ENCODE data around the gene LCN12. TPM values are rescaled to one million over a fixed set of nuclear protein-coding genes. Genes with fewer than 3 reads are reported as not detected.
A peak's percentile ranks its signal among the peaks of the same experiment; 100 is the strongest.

The LCN12 gene
- total RNA-seq, 2 experiments from 2014 or later: 1.0 to 1.7 TPM

GRCh38 chr9:136930014-136930413 lies 22.1 kb upstream of the LCN12 start:
- DNase-seq (no peak), ATAC-seq (no peak)
- no peak overlapping the region for H3K4me3 Mint-ChIP-seq
- no peak overlapping the region for H3K27ac Mint-ChIP-seq
- no peaks in the 10 kb centered on the region for H3K27me3 Mint-ChIP-seq (ENCODE audit: low read depth)
- ChIA-PET POLR2A (interaction anchor here (0.6 to 0.8 kb wide), 2 partner anchors 28 to 55 kb away, joined by 3 read pairs; no protein-coding TSS in a partner anchor), CTCF (interaction anchor here (1.0 kb wide), 1 partner anchor 142 kb away, joined by 3 read pairs; no protein-coding TSS in a partner anchor)
- H3K4me1 Mint-ChIP-seq (ENCODE audit: low read depth): no peaks in the 10 kb centered on the region
- H3K9me3 Mint-ChIP-seq (ENCODE audit: insufficient read depth): no peaks in the 10 kb centered on the region
- peaks cover 50% of the 10 kb centered on the region for H3K36me3 Mint-ChIP-seq (ENCODE audit: low read depth)

- DNase-seq: no peak
- H3K27ac Mint-ChIP-seq: no peak overlapping the region
- no peak for ATAC-seq
- peaks cover 52% of the 10 kb centered on the region for H3K36me3 Mint-ChIP-seq (ENCODE audit: low read depth)
- POLR2A ChIA-PET: no interaction called here
- H3K27me3 Mint-ChIP-seq (ENCODE audit: low read depth): no peaks in the 10 kb centered on the region
- no peaks in the 10 kb centered on the region for H3K4me1 Mint-ChIP-seq (ENCODE audit: low read depth)
- H3K4me3 Mint-ChIP-seq: no peak overlapping the region
- CTCF ChIA-PET: interaction anchor here (1.6 kb wide), 1 partner anchor 98 kb away, joined by 3 read pairs; no protein-coding TSS in a partner anchor
- no peaks in the 10 kb centered on the region for H3K9me3 Mint-ChIP-seq (ENCODE audit: insufficient read depth)
These were observed 20.4 kb upstream of the LCN12 start for GRCh38 chr9:136931611-136932130.

- CTCF ChIA-PET: interaction anchor here (0.6 to 1.2 kb wide), 2 partner anchors 37 to 92 kb away, joined by 4 read pairs; partner anchors contain the start of gene AJM1
- H3K4me3 Mint-ChIP-seq: no peak overlapping the region
- ATAC-seq: no peak
These were observed 17.8 kb upstream of the LCN12 start for GRCh38 chr9:136934277-136934676.

GRCh38 chr9:136935651-136936050 lies 16.4 kb upstream of the LCN12 start:
- DNase-seq: no peak
- Mint-ChIP-seq H3K36me3 (ENCODE audit: low read depth) (peaks cover 39% of the 10 kb centered on the region), H3K4me3 (no peak overlapping the region), H3K4me1 (ENCODE audit: low read depth) (no peaks in the 10 kb centered on the region), H3K9me3 (ENCODE audit: insufficient read depth) (no peaks in the 10 kb centered on the region), H3K27ac (no peak overlapping the region), H3K27me3 (ENCODE audit: low read depth) (no peaks in the 10 kb centered on the region)
- CTCF ChIA-PET: interaction anchor here (1.2 kb wide), 1 partner anchor 93 kb away, joined by 4 read pairs; the partner anchor contains the start of gene AJM1
- POLR2A ChIA-PET: no interaction called here
- no peak for ATAC-seq

More at GRCh38 chr9:136934277-136934676, 17.8 kb upstream of the LCN12 start:
- DNase-seq: no peak
- POLR2A ChIA-PET: no interaction called here
- Mint-ChIP-seq H3K27ac (no peak overlapping the region), H3K36me3 (ENCODE audit: low read depth) (peaks cover 46% of the 10 kb centered on the region), H3K27me3 (ENCODE audit: low read depth) (no peaks in the 10 kb centered on the region), H3K4me1 (ENCODE audit: low read depth) (no peaks in the 10 kb centered on the region), H3K9me3 (ENCODE audit: insufficient read depth) (no peaks in the 10 kb centered on the region)

GRCh38 chr9:136936645-136937170 lies 15.4 kb upstream of the LCN12 start:
- peaks cover 46% of the 10 kb centered on the region for H3K36me3 Mint-ChIP-seq (ENCODE audit: low read depth)
- H3K27ac Mint-ChIP-seq: peak overlapping the region; percentile 14
- H3K9me3 Mint-ChIP-seq (ENCODE audit: insufficient read depth): no peaks in the 10 kb centered on the region
- no peak overlapping the region for H3K4me3 Mint-ChIP-seq
- ChIA-PET CTCF (interaction anchor here (1.3 kb wide), 2 partner anchors 17 to 93 kb away, joined by 3 read pairs; no protein-coding TSS in a partner anchor), POLR2A (interaction anchor here (0.6 to 1.2 kb wide), 3 partner anchors 48 to 208 kb away, joined by 3 read pairs; no protein-coding TSS in a partner anchor)
- ATAC-seq (no peak), DNase-seq (no peak)
- H3K27me3 Mint-ChIP-seq (ENCODE audit: low read depth): no peaks in the 10 kb centered on the region
- H3K4me1 Mint-ChIP-seq (ENCODE audit: low read depth): peaks cover 2% of the 10 kb centered on the region

- no peaks in the 10 kb centered on the region for H3K27me3 Mint-ChIP-seq (ENCODE audit: low read depth)
- ATAC-seq (no peak), DNase-seq (no peak)
- ChIA-PET POLR2A (interaction anchor here (0.6 to 1.2 kb wide), 3 partner anchors 49 to 209 kb away, joined by 3 read pairs; no protein-coding TSS in a partner anchor), CTCF (interaction anchor here (1.1 to 1.3 kb wide), 3 partner anchors 17 to 92 kb away, joined by 3 read pairs; no protein-coding TSS in a partner anchor)
- H3K36me3 Mint-ChIP-seq (ENCODE audit: low read depth): peaks cover 46% of the 10 kb centered on the region
- H3K9me3 Mint-ChIP-seq (ENCODE audit: insufficient read depth): no peaks in the 10 kb centered on the region
- peak overlapping the region; percentile 30 for H3K27ac Mint-ChIP-seq
- H3K4me1 Mint-ChIP-seq (ENCODE audit: low read depth): peaks cover 4% of the 10 kb centered on the region
- no peak overlapping the region for H3K4me3 Mint-ChIP-seq
These were observed 14.7 kb upstream of the LCN12 start for GRCh38 chr9:136937186-136938001.

GRCh38 chr9:136939431-136939995 lies 12.6 kb upstream of the LCN12 start:
- Mint-ChIP-seq H3K27me3 (ENCODE audit: low read depth) (no peaks in the 10 kb centered on the region), H3K4me3 (no peak overlapping the region), H3K4me1 (ENCODE audit: low read depth) (peaks cover 4% of the 10 kb centered on the region), H3K9me3 (ENCODE audit: insufficient read depth) (no peaks in the 10 kb centered on the region), H3K36me3 (ENCODE audit: low read depth) (peaks cover 41% of the 10 kb centered on the region), H3K27ac (no peak overlapping the region)
- ChIA-PET CTCF (no interaction called here), POLR2A (no interaction called here)
- DNase-seq (no peak), ATAC-seq (no peak)

GRCh38 chr9:136939996-136940525 lies 12.0 kb upstream of the LCN12 start:
- no peak overlapping the region for H3K4me3 Mint-ChIP-seq
- H3K27me3 Mint-ChIP-seq (ENCODE audit: low read depth): no peaks in the 10 kb centered on the region
- CTCF ChIA-PET: no interaction called here
- peaks cover 8% of the 10 kb centered on the region for H3K4me1 Mint-ChIP-seq (ENCODE audit: low read depth)
- POLR2A ChIA-PET: no interaction called here
- DNase-seq: no peak
- peaks cover 37% of the 10 kb centered on the region for H3K36me3 Mint-ChIP-seq (ENCODE audit: low read depth)
- no peaks in the 10 kb centered on the region for H3K9me3 Mint-ChIP-seq (ENCODE audit: insufficient read depth)
- ATAC-seq: no peak
- H3K27ac Mint-ChIP-seq: no peak overlapping the region

GRCh38 chr9:136940526-136941230 lies 11.4 kb upstream of the LCN12 start:
- no peak overlapping the region for H3K4me3 Mint-ChIP-seq
- H3K27ac Mint-ChIP-seq: no peak overlapping the region
- ChIA-PET CTCF (no interaction called here), POLR2A (no interaction called here)
- no peaks in the 10 kb centered on the region for H3K9me3 Mint-ChIP-seq (ENCODE audit: insufficient read depth)
- no peak for DNase-seq
- H3K4me1 Mint-ChIP-seq (ENCODE audit: low read depth): peaks cover 13% of the 10 kb centered on the region
- ATAC-seq: no peak
- H3K36me3 Mint-ChIP-seq (ENCODE audit: low read depth): peaks cover 37% of the 10 kb centered on the region
- no peaks in the 10 kb centered on the region for H3K27me3 Mint-ChIP-seq (ENCODE audit: low read depth)

- H3K4me1 Mint-ChIP-seq (ENCODE audit: low read depth): peaks cover 13% of the 10 kb centered on the region
- ChIA-PET POLR2A (no interaction called here), CTCF (no interaction called here)
- no peak for ATAC-seq
- H3K27me3 Mint-ChIP-seq (ENCODE audit: low read depth): no peaks in the 10 kb centered on the region
- H3K36me3 Mint-ChIP-seq (ENCODE audit: low read depth): peaks cover 34% of the 10 kb centered on the region
- H3K9me3 Mint-ChIP-seq (ENCODE audit: insufficient read depth): no peaks in the 10 kb centered on the region
- no peak overlapping the region for H3K4me3 Mint-ChIP-seq
- H3K27ac Mint-ChIP-seq: no peak overlapping the region
- no peak for DNase-seq
These were observed 10.6 kb upstream of the LCN12 start for GRCh38 chr9:136941231-136942111.

Data from activated CD8-positive, alpha-beta T cell treated with anti-CD3 and anti-CD28 coated beads, Interleukin-2, amount 10 ng/mL, durations not matched to agents 7 days and 5 days (primary cell).